GM12892 (cell line): ENCODE data around the gene ABI1.

ENCODE experiments used
- POLR2AphosphoS5 ChIP-seq: IDR thresholded peaks from 2 replicates; pipeline ENCODE4 v1.6.1; 2011; ENCODE audit warnings: low read depth, low read length, control low read depth
- TAF1 ChIP-seq: IDR thresholded peaks from 2 replicates; pipeline ENCODE4 v1.6.1; 2011; ENCODE audit warnings: low read depth, mild to moderate bottlenecking, control low read depth, low read length, borderline replicate concordance

GRCh38 chr10:26723016-26723415 is 137.7 kb downstream of the ABI1 start:
- TF ChIP-seq TAF1 (no peak), POLR2AphosphoS5 (no peak)
